Spleen (tissue), 7 donors: Measurements from ENCODE around the gene HTR3D.

Experiments
- CTCF ChIP-seq, 11 experiments: fragments of 200-600 bp in 7 of 11; fragments of 450-650 bp in 4 of 11; sonication (generic) in 4 of 11; IDR thresholded peaks in 8 of 11; conservative IDR thresholded peaks in 3 of 11; 1 replicate in 7 of 11; 2 replicates in 4 of 11; pipeline versions ENCODE4 v1.4.0 to v1.8.0; 2016 to 2021; ENCODE audit warnings: antibody characterized with exemption in 11 of 11, inconsistent platforms in 4 of 11, mild to moderate bottlenecking in 1 of 11
- POLR2A ChIP-seq, 3 donors: fragments of 450-650 bp; IDR thresholded peaks; one replicate each; pipeline ENCODE4 v1.5.1; 2017; ENCODE audit warnings: antibody characterized with exemption in 3 of 3, mild to moderate bottlenecking in 1 of 3
- POLR2AphosphoS5 ChIP-seq, 3 donors: sonication (generic); formaldehyde crosslinking; IDR thresholded peaks; one replicate each; pipeline ENCODE4 v1.5.1; 2017; ENCODE audit warnings: antibody characterized with exemption in 3 of 3
- donor health status: DM: no; HTN: no; CAD: no; lungs with moderate emphysema.
- donor health status: DM: no; HTN: no; CAD: no.
- donor health status: DM: no; HTN: no; CAD: no.

DNA sequence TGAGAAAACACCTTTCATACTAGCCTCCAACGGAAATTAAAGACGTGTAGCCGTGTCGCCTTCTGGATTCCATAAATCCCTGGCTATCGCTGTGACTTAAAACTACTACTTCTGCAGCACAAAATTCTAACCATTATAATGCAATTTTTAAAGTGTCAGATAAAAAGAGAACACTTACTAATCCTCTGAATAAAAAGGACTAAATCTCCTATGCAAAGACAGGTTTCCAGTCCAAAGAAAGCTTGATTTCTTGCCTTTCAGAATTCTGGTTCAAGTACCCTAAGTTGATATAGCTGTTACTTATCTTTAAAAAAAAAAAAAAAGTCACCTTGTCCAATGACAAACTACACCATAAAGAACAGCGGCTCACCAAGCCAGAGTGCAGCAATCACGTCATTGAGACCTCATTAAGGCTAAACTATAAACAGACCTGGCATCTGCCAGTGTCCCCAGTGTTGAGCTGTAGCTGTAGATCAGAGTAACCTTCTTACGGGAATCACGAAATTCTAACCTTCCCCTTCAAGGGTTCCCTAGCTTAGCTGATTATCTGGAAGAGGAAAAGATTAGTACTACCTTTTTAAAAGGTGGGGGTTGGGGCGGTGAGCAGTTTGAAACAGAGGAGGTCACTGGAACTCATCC, 16.0 kb upstream of the HTR3D start:
- TF ChIP-seq POLR2A (IDR thresholded peaks at IDR 0.05), result no peak
- no peak for TF ChIP-seq POLR2AphosphoS5 (IDR thresholded peaks at IDR 0.05)
- TF ChIP-seq CTCF (IDR thresholded peaks at IDR 0.05 in 8 of 11, conservative IDR thresholded peaks at IDR 0.05 in 3 of 11), result no peak
